IPS DF 19.7 (cell line): ENCODE measurements around the gene IGSF21.

Experiments
- DNase-seq: peaks from one replicate; pipeline ENCODE4 v3.0.0-alpha.2; 2013; ENCODE audit warnings: low read depth, low spot score

IGSF21 gene

GRCh38 chr1:18257778-18258177, 150.2 kb downstream of the IGSF21 start:
- no peak for DNase-seq

GRCh38 chr1:18261891-18262290, 154.3 kb downstream of the IGSF21 start:
- DNase-seq: no peak

- DNase-seq: no peak
These were observed 155.1 kb downstream of the IGSF21 start for GRCh38 chr1:18262726-18263125.

- DNase-seq: no peak
These were observed 156.0 kb downstream of the IGSF21 start for GRCh38 chr1:18263547-18264120.

- DNase-seq: no peak
These were observed 156.9 kb downstream of the IGSF21 start for GRCh38 chr1:18264450-18265039.

- DNase-seq: no peak
These were observed 158.0 kb downstream of the IGSF21 start for GRCh38 chr1:18265641-18266040.

GRCh38 chr1:18266391-18266790, 158.8 kb downstream of the IGSF21 start:
- DNase-seq: no peak

- DNase-seq: no peak
These were observed 163.7 kb downstream of the IGSF21 start for GRCh38 chr1:18271336-18271735.

- no peak for DNase-seq
These were observed 171.3 kb downstream of the IGSF21 start for GRCh38 chr1:18278946-18279345.

GRCh38 chr1:18279351-18280074, 171.9 kb downstream of the IGSF21 start:
- no peak for DNase-seq

- no peak for DNase-seq
These were observed 173.4 kb downstream of the IGSF21 start for GRCh38 chr1:18280956-18281355.

GRCh38 chr1:18282851-18283600, 175.4 kb downstream of the IGSF21 start:
- no peak for DNase-seq

- DNase-seq: no peak
These were observed 176.2 kb downstream of the IGSF21 start for GRCh38 chr1:18283601-18284385.

- DNase-seq: no peak
These were observed 177.4 kb downstream of the IGSF21 start for GRCh38 chr1:18284805-18285537.

GRCh38 chr1:18285538-18285924, 177.9 kb downstream of the IGSF21 start:
- DNase-seq: no peak

- DNase-seq: no peak
These were observed 181.1 kb downstream of the IGSF21 start for GRCh38 chr1:18288722-18289121.

- DNase-seq: no peak
These were observed 182.0 kb downstream of the IGSF21 start for GRCh38 chr1:18289597-18289996.

GRCh38 chr1:18290740-18291412, 183.3 kb downstream of the IGSF21 start:
- DNase-seq: no peak

GRCh38 chr1:18292531-18292930, 184.9 kb downstream of the IGSF21 start:
- no peak for DNase-seq

GRCh38 chr1:18293291-18293690, 185.7 kb downstream of the IGSF21 start:
- DNase-seq: no peak
